H1 (cell line): ENCODE data around the gene ITPKB. TPM values are rescaled to one million over a fixed set of nuclear protein-coding genes. Genes with fewer than 3 reads are reported as not detected.

ENCODE experiments used
- CTCF ChIA-PET: fragments of 300-600 bp; sonication (Branson Sonifier 250); formaldehyde crosslinking; loops from one replicate; lab custom pipeline; 2021; ENCODE audit not compliant: partially characterized antibody; lab: Charles Lee
- POLR2A ChIA-PET: fragments of 300-600 bp; sonication (Branson Sonifier 250); formaldehyde crosslinking; loops from one replicate; lab custom pipeline; 2021; ENCODE audit warnings: inconsistent platforms; ENCODE audit not compliant: partially characterized antibody; lab: Charles Lee
- DNase-seq, 2 experiments: peaks; one replicate each; pipeline versions ENCODE4 v3.0.0 to v3.0.0-alpha.2; 2010 to 2022; ENCODE audit warnings: low spot score in 2 of 2, low read depth in 1 of 2, mixed read lengths in 1 of 2
- FAIRE-seq: peaks from 2 replicates; lab custom pipeline; 2011; peaks lifted over from hg19 to GRCh38; lab: Jason Lieb, UNC
- H2AFZ ChIP-seq: 2 replicates; pipeline ENCODE4 v1.8.1; 2012; ENCODE audit warnings: low read length, inconsistent platforms
- H2AK5ac ChIP-seq: 2 replicates; pipeline ENCODE4 v1.6.1; 2013; ENCODE audit warnings: low read depth, low read length
- H2BK120ac ChIP-seq: replicated peaks from 2 replicates; pipeline ENCODE3; 2013; ENCODE audit warnings: low read depth, low read length, inconsistent platforms
- H2BK12ac ChIP-seq: 2 replicates; pipeline ENCODE4 v1.6.1; 2013; ENCODE audit warnings: low read depth, low read length
- H2BK15ac ChIP-seq: 2 replicates; pipeline ENCODE4 v1.6.1; 2013; ENCODE audit warnings: low read length
- H2BK20ac ChIP-seq: 2 replicates; pipeline ENCODE4 v1.6.1; 2013; ENCODE audit warnings: low read length
- H2BK5ac ChIP-seq: 2 replicates; pipeline ENCODE4 v1.6.1; 2013; ENCODE audit warnings: low read depth, low read length
- H3K14ac ChIP-seq: 2 replicates; pipeline ENCODE4 v1.6.1; 2013; ENCODE audit warnings: inconsistent platforms; ENCODE audit not compliant: insufficient read length
- H3K18ac ChIP-seq: 2 replicates; pipeline ENCODE4 v1.6.1; 2013; ENCODE audit warnings: low read length; ENCODE audit errors: extremely low read depth
- H3K23ac ChIP-seq: 2 replicates; pipeline ENCODE4 v1.6.1; 2013; ENCODE audit warnings: inconsistent platforms; ENCODE audit not compliant: insufficient read length
- H3K23me2 ChIP-seq: 2 replicates; pipeline ENCODE4 v1.6.1; 2013; ENCODE audit warnings: low read depth, low read length
- H3K27ac ChIP-seq: 2 replicates; pipeline ENCODE4 v1.6.1; 2011; ENCODE audit warnings: low read depth, low read length, inconsistent platforms
- H3K27me3 ChIP-seq, 4 experiments: replicated peaks in 1 of 4; 1 replicate in 1 of 4; 2 replicates in 3 of 4; pipeline versions ENCODE4 v1.6.1 to v1.8.1; 2011 to 2013; ENCODE audit warnings: low read length in 3 of 4, mild to moderate bottlenecking in 3 of 4, inconsistent platforms in 2 of 4, mixed read lengths in 2 of 4, moderate library complexity in 1 of 4; ENCODE audit not compliant: control insufficient read depth in 3 of 4, insufficient read depth in 3 of 4; ENCODE audit errors: extremely low read depth in 1 of 4
- H3K36me3 ChIP-seq, 4 experiments: 2 replicates each; pipeline versions ENCODE4 v1.6.1 to v1.8.1; 2011 to 2013; ENCODE audit warnings: mild to moderate bottlenecking in 4 of 4, low read length in 3 of 4, moderate library complexity in 2 of 4, control low read depth in 1 of 4, inconsistent platforms in 1 of 4; ENCODE audit not compliant: insufficient read depth in 4 of 4, control insufficient read depth in 2 of 4
- H3K4ac ChIP-seq: replicated peaks from 2 replicates; pipeline ENCODE3; 2013; ENCODE audit warnings: low read length, low read depth, mixed read lengths, inconsistent platforms; ENCODE audit not compliant: insufficient read length
- H3K4me1 ChIP-seq, 4 experiments: replicated peaks in 1 of 4; 1 replicate in 1 of 4; 2 replicates in 3 of 4; pipeline versions ENCODE4 v1.6.1 to v1.8.1; 2011 to 2013; ENCODE audit warnings: low read length in 3 of 4, inconsistent platforms in 2 of 4, mixed read lengths in 1 of 4; ENCODE audit not compliant: insufficient read depth in 4 of 4, control insufficient read depth in 3 of 4
- H3K4me2 ChIP-seq, 2 experiments: 2 replicates each; pipeline versions ENCODE4 v1.6.1 to v1.8.1; 2011 to 2013; ENCODE audit warnings: low read depth in 2 of 2, low read length in 2 of 2, control low read depth in 1 of 2, inconsistent platforms in 1 of 2, mild to moderate bottlenecking in 1 of 2; ENCODE audit not compliant: insufficient read depth in 1 of 2
- H3K4me3 ChIP-seq, 4 experiments: fragments of 200-600, 300-600 bp in 1 of 4; sonication (generic), shearing (Covaris generic), sonication (Bioruptor Twin) in 1 of 4; 2 replicates each; pipeline versions ENCODE4 v1.5.1 to v1.8.1; 2011 to 2016; ENCODE audit warnings: low read length in 4 of 4, low read depth in 3 of 4, control low read depth in 2 of 4, inconsistent platforms in 2 of 4, mild to moderate bottlenecking in 2 of 4, mixed read lengths in 1 of 4, moderate library complexity in 1 of 4; ENCODE audit not compliant: insufficient read depth in 2 of 4; ENCODE audit errors: extremely low read depth in 1 of 4
- H3K56ac ChIP-seq: replicated peaks from 2 replicates; pipeline ENCODE3; 2013; ENCODE audit warnings: low read depth, mild to moderate bottlenecking, mixed read lengths, low read length, inconsistent platforms; ENCODE audit not compliant: insufficient read length
- H3K79me1 ChIP-seq: 2 replicates; pipeline ENCODE4 v1.6.1; 2013; ENCODE audit warnings: low read depth, low read length, control low read depth
- H3K79me2 ChIP-seq, 2 experiments: 2 replicates each; pipeline versions ENCODE4 v1.6.1 to v1.8.1; 2012 to 2013; ENCODE audit warnings: low read length in 2 of 2, mild to moderate bottlenecking in 2 of 2, inconsistent platforms in 1 of 2; ENCODE audit not compliant: insufficient read depth in 2 of 2, control insufficient read depth in 1 of 2
- H3K9ac ChIP-seq, 4 experiments: replicated peaks in 1 of 4; 1 replicate in 1 of 4; 2 replicates in 3 of 4; pipeline versions ENCODE4 v1.6.1 to v1.8.1; 2011 to 2013; ENCODE audit warnings: low read depth in 3 of 4, low read length in 3 of 4, control low read depth in 2 of 4, mild to moderate bottlenecking in 2 of 4, moderate library complexity in 2 of 4, inconsistent platforms in 1 of 4; ENCODE audit errors: extremely low read depth in 1 of 4
- H3K9me3 ChIP-seq, 2 experiments: 2 replicates each; pipeline versions ENCODE4 v1.6.1 to v1.8.1; 2012 to 2013; ENCODE audit warnings: mild to moderate bottlenecking in 2 of 2, moderate library complexity in 2 of 2, control low read depth in 1 of 2, inconsistent platforms in 1 of 2, low read depth in 1 of 2, low read length in 1 of 2, mixed read lengths in 1 of 2; ENCODE audit not compliant: insufficient read depth in 2 of 2
- H4K20me1 ChIP-seq, 2 experiments: replicated peaks in 1 of 2; 2 replicates each; pipeline versions ENCODE3 to v1.8.1; 2011 to 2013; ENCODE audit warnings: inconsistent platforms in 2 of 2, low read length in 2 of 2, mild to moderate bottlenecking in 1 of 2; ENCODE audit not compliant: insufficient read depth in 2 of 2, control insufficient read depth in 1 of 2
- H4K5ac ChIP-seq: 2 replicates; pipeline ENCODE4 v1.6.1; 2013; ENCODE audit warnings: low read length, low read depth, mixed read lengths, inconsistent platforms; ENCODE audit not compliant: insufficient read length
- H4K8ac ChIP-seq: 2 replicates; pipeline ENCODE4 v1.8.0; 2013; ENCODE audit warnings: mild to moderate bottlenecking, moderate library complexity, low read length, inconsistent platforms; ENCODE audit not compliant: insufficient read depth; ENCODE audit errors: extremely low read depth
- H4K91ac ChIP-seq: replicated peaks from 2 replicates; pipeline ENCODE3; 2013; ENCODE audit warnings: low read length, mixed read lengths, inconsistent platforms; ENCODE audit not compliant: insufficient read length
- SUZ12 ChIP-seq: fragments of 200-600 bp; sonication (generic); IDR thresholded peaks from 2 replicates; pipeline ENCODE4 v1.6.1; 2012; ENCODE audit warnings: mild to moderate bottlenecking, inconsistent platforms, low read length, moderate library complexity, mixed read lengths
- polyA plus RNA-seq, 7 experiments: library from polyadenylated mRNA; depleted of rRNA in 3 of 7; stranded (reverse) in 5 of 7; unstranded in 2 of 7; fragments of >200 nt in 5 of 7; fragments of 200-250 nt in 2 of 7; gene quantifications; 1 replicate in 5 of 7; 2 replicates in 1 of 7; 4 replicates in 1 of 7; pipeline versions ENCODE4 v1.2.1 to v1.2.3, GENCODE V29; 2011 to 2013; ENCODE audit warnings: missing spikeins in 2 of 7, mixed read lengths in 2 of 7
- total RNA-seq: library from RNA; stranded (reverse); fragmentation: NEBNext Ultra II Directional; extraction: Animal tissue kit (Norgen Biotek cat#: 25700); gene quantifications from 2 replicates; pipeline ENCODE4 v1.2.1, GENCODE V29; 2021

The ITPKB gene
- total and polyA plus RNA-seq, 2 of the 8 experiments (the other 6 are each of a cell fraction or from before 2014, with no cell fraction given), result 1.7 to 4.8 TPM

DNA sequence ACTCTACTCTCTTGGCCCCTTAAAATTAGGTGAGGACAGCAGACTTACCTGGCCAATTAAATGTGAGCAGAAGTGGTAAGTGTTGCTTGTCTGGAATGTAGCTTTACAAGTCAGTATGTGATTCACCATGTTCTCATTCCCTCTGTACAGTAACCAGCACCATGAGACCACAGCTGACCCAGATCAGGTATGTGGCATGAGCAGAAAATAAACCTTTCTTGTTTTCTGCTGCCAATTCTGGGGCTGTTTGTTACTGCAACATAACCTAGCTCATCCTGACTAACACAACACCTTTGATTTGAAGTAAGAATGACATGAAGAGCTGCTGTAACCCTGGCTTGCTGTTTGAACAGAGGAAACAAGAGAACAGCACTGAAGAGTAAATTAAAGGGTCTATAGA lies 24.9 kb downstream of the ITPKB start:
- H2BK20ac ChIP-seq, result no peak overlapping the region
- H3K23ac ChIP-seq, result no peak overlapping the region
- H3K79me2 ChIP-seq, result no peaks in the 10 kb centered on the region
- no peak for TF ChIP-seq SUZ12
- H3K18ac ChIP-seq, result no peak overlapping the region
- H3K79me1 ChIP-seq, result peaks cover 2% of the 10 kb centered on the region; the same call in 1 of the 2 replicates
- no peak overlapping the region for H4K5ac ChIP-seq
- no peak overlapping the region for H2BK12ac ChIP-seq
- H3K27ac ChIP-seq, result no peak overlapping the region
- H4K20me1 ChIP-seq, result no peaks in the 10 kb centered on the region
- POLR2A ChIA-PET, result no interaction called here
- H3K4me1 ChIP-seq, result no peaks in the 10 kb centered on the region
- no peak overlapping the region for H3K4ac ChIP-seq
- H3K27me3 ChIP-seq, result no peaks in the 10 kb centered on the region
- no peak overlapping the region for H4K91ac ChIP-seq
- H3K23me2 ChIP-seq, result 0 out of 2 replicates have a peak, but pooled peaks cover 2% of the 10 kb centered on the region
- no peak overlapping the region for H3K9ac ChIP-seq
- FAIRE-seq (no peak), DNase-seq (no peak)
- no peak overlapping the region for H3K4me3 ChIP-seq
- no peak overlapping the region for H2AK5ac ChIP-seq
- no peak overlapping the region for H2AFZ ChIP-seq
- H3K4me2 ChIP-seq, result no peak overlapping the region
- no peak overlapping the region for H2BK120ac ChIP-seq
- H4K8ac ChIP-seq, result no peak overlapping the region
- no peak overlapping the region for H3K14ac ChIP-seq
- no peaks in the 10 kb centered on the region for H3K36me3 ChIP-seq
- H3K9me3 ChIP-seq, result no peaks in the 10 kb centered on the region; a peak in 1 of 4 replicates
- CTCF ChIA-PET, result interaction anchor here (1.0 to 1.8 kb wide), 6 partner anchors 8 to 81 kb away, joined by 3 to 6 read pairs (median 4); no protein-coding TSS in a partner anchor
- no peak overlapping the region for H3K56ac ChIP-seq
- H2BK15ac ChIP-seq, result no peak overlapping the region
- H2BK5ac ChIP-seq, result no peak overlapping the region
